ENCODE measurements around the gene PAAF1.

Gene PAAF1

GRCh38 chr11:73870261-73870660, 6.5 kb upstream of the PAAF1 start:
- no peak for TF ChIP-seq EZH2phosphoT487 (IDR thresholded peaks at IDR 0.05; ENCODE audit: borderline replicate concordance, low read length)
- no peak for TF ChIP-seq CTCF (IDR thresholded peaks at IDR 0.05; ENCODE audit: low read depth, low read length, poor library complexity, severe bottlenecking)
- H3F3A ChIP-seq (ENCODE audit: control insufficient read depth, insufficient read depth), result peaks cover 15% of the 10 kb centered on the region
- peaks cover 64% of the 10 kb centered on the region for H3K36me3 ChIP-seq (ENCODE audit: control insufficient read depth, low read length)
- H3K27me3 ChIP-seq (ENCODE audit: control insufficient read depth, low read length), result no peaks in the 10 kb centered on the region
- no peaks in the 10 kb centered on the region for H4K20me1 ChIP-seq (ENCODE audit: control insufficient read depth, insufficient read depth, low read depth, low read length)
- no peaks in the 10 kb centered on the region for H3K9me3 ChIP-seq (ENCODE audit: control insufficient read depth, insufficient read depth, low read length)
- H3K79me2 ChIP-seq (ENCODE audit: control insufficient read depth, low read length), result peaks cover 21% of the 10 kb centered on the region
- H3K4me2 ChIP-seq (ENCODE audit: low read length), result no peak overlapping the region
- H3K4me1 ChIP-seq (ENCODE audit: control insufficient read depth, low read length), result peaks cover 7% of the 10 kb centered on the region
- no peak overlapping the region for H3K27ac ChIP-seq (ENCODE audit: low read depth, low read length)
- H3K9me2 ChIP-seq (replicated peaks; ENCODE audit: control insufficient read depth, low read length), result no peaks in the 10 kb centered on the region
- no peak overlapping the region for H3K4me3 ChIP-seq (ENCODE audit: low read length)

GRCh38 chr11:73872749-73873357, 3.9 kb upstream of the PAAF1 start:
- no peaks in the 10 kb centered on the region for H3K9me3 ChIP-seq (ENCODE audit: control insufficient read depth, insufficient read depth, low read length)
- H3K4me1 ChIP-seq (ENCODE audit: control insufficient read depth, low read length), result peaks cover 19% of the 10 kb centered on the region
- peaks cover 16% of the 10 kb centered on the region for H3F3A ChIP-seq (ENCODE audit: control insufficient read depth, insufficient read depth)
- H3K4me3 ChIP-seq (ENCODE audit: low read length), result no peak overlapping the region
- no peaks in the 10 kb centered on the region for H3K9me2 ChIP-seq (replicated peaks; ENCODE audit: control insufficient read depth, low read length)
- no peak overlapping the region for H3K27ac ChIP-seq (ENCODE audit: low read depth, low read length)
- peaks cover 43% of the 10 kb centered on the region for H3K79me2 ChIP-seq (ENCODE audit: control insufficient read depth, low read length)
- TF ChIP-seq CTCF (IDR thresholded peaks at IDR 0.05; ENCODE audit: low read depth, low read length, poor library complexity, severe bottlenecking) (no peak), EZH2phosphoT487 (IDR thresholded peaks at IDR 0.05; ENCODE audit: borderline replicate concordance, low read length) (no peak)
- H3K4me2 ChIP-seq (ENCODE audit: low read length), result no peak overlapping the region
- H3K27me3 ChIP-seq (ENCODE audit: control insufficient read depth, low read length), result no peaks in the 10 kb centered on the region
- H4K20me1 ChIP-seq (ENCODE audit: control insufficient read depth, insufficient read depth, low read depth, low read length), result no peaks in the 10 kb centered on the region
- H3K36me3 ChIP-seq (ENCODE audit: control insufficient read depth, low read length), result peaks cover 76% of the 10 kb centered on the region

GRCh38 chr11:73875380-73875779, 1.4 kb upstream of the PAAF1 start:
- Histone ChIP-seq H3K4me1 (ENCODE audit: control insufficient read depth, low read length) (peaks cover 27% of the 10 kb centered on the region), H3K9me3 (ENCODE audit: control insufficient read depth, insufficient read depth, low read length) (no peaks in the 10 kb centered on the region), H3K36me3 (ENCODE audit: control insufficient read depth, low read length) (peaks cover 72% of the 10 kb centered on the region), H3K79me2 (ENCODE audit: control insufficient read depth, low read length) (peaks cover 62% of the 10 kb centered on the region), H3K27me3 (ENCODE audit: control insufficient read depth, low read length) (no peaks in the 10 kb centered on the region), H3K27ac (ENCODE audit: low read depth, low read length) (peak overlapping the region; percentile 85; the same call in 1 of the 2 replicates), H4K20me1 (ENCODE audit: control insufficient read depth, insufficient read depth, low read depth, low read length) (no peaks in the 10 kb centered on the region), H3K9me2 (replicated peaks; ENCODE audit: control insufficient read depth, low read length) (no peaks in the 10 kb centered on the region), H3K4me2 (ENCODE audit: low read length) (peak overlapping the region; percentile 86), H3K4me3 (ENCODE audit: low read length) (peak overlapping the region; percentile 91), H3F3A (ENCODE audit: control insufficient read depth, insufficient read depth) (peaks cover 12% of the 10 kb centered on the region)
- TF ChIP-seq CTCF (IDR thresholded peaks at IDR 0.05; ENCODE audit: low read depth, low read length, poor library complexity, severe bottlenecking), result no peak
- TF ChIP-seq EZH2phosphoT487 (IDR thresholded peaks at IDR 0.05; ENCODE audit: borderline replicate concordance, low read length), result no peak

Measured in DOHH2 (cell line).